ENCODE data around the gene MC5R.
"Not testable (repeated sequence)": the region's sequence is repeated elsewhere in the genome, so short reads cannot be mapped to it uniquely, and the experiment has no call there.

MC5R gene

GRCh38 chr18:13849791-13850190 lies 25.8 kb downstream of the MC5R start:
- no peak for DNase-seq (ENCODE audit: low read depth)

GRCh38 chr18:13862898-13863297 lies 38.9 kb downstream of the MC5R start:
- not testable (repeated sequence) for DNase-seq (ENCODE audit: low read depth)

GRCh38 chr18:13868501-13869271 lies 44.7 kb downstream of the MC5R start:
- no peak for DNase-seq (ENCODE audit: low read depth)

GRCh38 chr18:13871701-13872100 lies 47.8 kb downstream of the MC5R start:
- DNase-seq (ENCODE audit: low read depth), result no peak

- no peak for DNase-seq (ENCODE audit: low read depth)
Measured at GRCh38 chr18:13872373-13872772, 48.4 kb downstream of the MC5R start.

- no peak for DNase-seq (ENCODE audit: low read depth)
Measured at GRCh38 chr18:13872932-13873331, 49.0 kb downstream of the MC5R start.

- no peak for DNase-seq (ENCODE audit: low read depth)
Measured at GRCh38 chr18:13874558-13874957, 50.6 kb downstream of the MC5R start.
